ENCODE results near the gene SIGLEC9.

Gene SIGLEC9

DNA sequence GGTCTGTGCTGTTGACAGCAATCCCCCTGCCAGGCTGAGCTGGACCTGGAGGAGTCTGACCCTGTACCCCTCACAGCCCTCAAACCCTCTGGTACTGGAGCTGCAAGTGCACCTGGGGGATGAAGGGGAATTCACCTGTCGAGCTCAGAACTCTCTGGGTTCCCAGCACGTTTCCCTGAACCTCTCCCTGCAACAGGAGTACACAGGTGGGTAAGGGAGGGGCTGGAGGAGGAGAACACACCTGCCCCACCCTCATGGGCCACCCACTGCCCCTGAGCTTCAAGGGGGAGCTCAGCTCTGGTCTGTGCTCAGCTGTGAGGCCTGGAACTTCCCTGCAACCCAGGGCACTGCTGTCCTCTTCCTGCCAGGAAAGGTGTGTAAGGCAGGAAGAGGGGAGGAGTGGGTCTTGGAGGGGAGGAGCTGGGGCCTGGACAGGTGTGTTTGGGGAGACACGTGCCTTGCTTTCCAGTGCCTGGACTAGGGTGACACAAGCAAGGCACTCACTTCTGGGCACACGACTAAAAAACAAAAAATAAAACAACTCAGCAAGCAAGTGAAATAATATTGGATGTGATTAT is 21.3 kb downstream of the SIGLEC9 start:
- no peak overlapping the region for H3K9ac ChIP-seq (ENCODE audit: low read length)
- H3K27me3 ChIP-seq (ENCODE audit: control insufficient read depth, insufficient read depth, low read length) = peaks cover 8% of the 10 kb centered on the region; the same call in 1 of the 2 replicates
- no peak overlapping the region for H3K4me3 ChIP-seq (ENCODE audit: low read depth, low read length)
- no peaks in the 10 kb centered on the region for H3K36me3 ChIP-seq (ENCODE audit: control insufficient read depth, insufficient read depth, low read length)
- no peaks in the 10 kb centered on the region for H3K9me3 ChIP-seq (ENCODE audit: control insufficient read depth, insufficient read depth, low read depth, low read length)
- H3K4me1 ChIP-seq (ENCODE audit: control insufficient read depth, insufficient read depth, low read length) = peaks cover 5% of the 10 kb centered on the region; the same call in 1 of the 2 replicates
- no peak overlapping the region for H3K27ac ChIP-seq (ENCODE audit: low read depth, low read length)

GRCh38 chr19:51146751-51147150 is 22.0 kb downstream of the SIGLEC9 start:
- Histone ChIP-seq H3K4me3 (ENCODE audit: low read depth, low read length) (no peak overlapping the region), H3K27me3 (ENCODE audit: control insufficient read depth, insufficient read depth, low read length) (peaks cover 3% of the 10 kb centered on the region; the same call in 1 of the 2 replicates), H3K27ac (ENCODE audit: low read depth, low read length) (no peak overlapping the region), H3K4me1 (ENCODE audit: control insufficient read depth, insufficient read depth, low read length) (no peaks in the 10 kb centered on the region), H3K9me3 (ENCODE audit: control insufficient read depth, insufficient read depth, low read depth, low read length) (no peaks in the 10 kb centered on the region), H3K9ac (ENCODE audit: low read length) (no peak overlapping the region), H3K36me3 (ENCODE audit: control insufficient read depth, insufficient read depth, low read length) (no peaks in the 10 kb centered on the region)

DNA sequence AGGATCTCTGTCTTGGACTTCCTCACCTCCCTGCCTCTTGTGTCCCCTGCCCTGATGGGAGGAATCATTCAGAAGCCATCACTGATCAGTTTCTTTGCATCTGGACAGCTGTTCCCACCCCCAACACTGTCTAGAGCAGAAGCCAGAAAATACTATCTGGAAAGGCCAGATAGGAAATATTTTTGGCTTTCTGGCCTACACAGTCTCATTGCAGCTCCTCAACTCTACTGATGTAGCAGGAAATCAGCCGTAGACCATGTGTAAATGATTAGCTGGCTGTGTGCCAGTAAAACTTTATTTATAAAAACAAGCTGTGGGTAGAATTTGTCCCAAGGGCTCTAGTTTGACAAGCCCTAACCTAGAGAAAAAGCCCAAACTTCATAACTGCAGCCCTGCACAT is 23.0 kb downstream of the SIGLEC9 start:
- no peak overlapping the region for H3K4me3 ChIP-seq (ENCODE audit: low read depth, low read length)
- no peak overlapping the region for H3K9ac ChIP-seq (ENCODE audit: low read length)
- H3K4me1 ChIP-seq (ENCODE audit: control insufficient read depth, insufficient read depth, low read length) = no peaks in the 10 kb centered on the region
- H3K36me3 ChIP-seq (ENCODE audit: control insufficient read depth, insufficient read depth, low read length) = no peaks in the 10 kb centered on the region
- H3K27ac ChIP-seq (ENCODE audit: low read depth, low read length) = no peak overlapping the region
- H3K27me3 ChIP-seq (ENCODE audit: control insufficient read depth, insufficient read depth, low read length) = 0 out of 2 replicates have a peak, but pooled peaks cover 3% of the 10 kb centered on the region
- H3K9me3 ChIP-seq (ENCODE audit: control insufficient read depth, insufficient read depth, low read depth, low read length) = no peaks in the 10 kb centered on the region

- no peaks in the 10 kb centered on the region for H3K9me3 ChIP-seq (ENCODE audit: control insufficient read depth, insufficient read depth, low read depth, low read length)
- H3K27ac ChIP-seq (ENCODE audit: low read depth, low read length) = no peak overlapping the region
- H3K36me3 ChIP-seq (ENCODE audit: control insufficient read depth, insufficient read depth, low read length) = no peaks in the 10 kb centered on the region
- H3K9ac ChIP-seq (ENCODE audit: low read length) = no peak overlapping the region
- no peaks in the 10 kb centered on the region for H3K4me1 ChIP-seq (ENCODE audit: control insufficient read depth, insufficient read depth, low read length)
- no peak overlapping the region for H3K4me3 ChIP-seq (ENCODE audit: low read depth, low read length)
- H3K27me3 ChIP-seq (ENCODE audit: control insufficient read depth, insufficient read depth, low read length) = 0 out of 2 replicates have a peak, but pooled peaks cover 7% of the 10 kb centered on the region
Measured at GRCh38 chr19:51148580-51148979, 23.9 kb downstream of the SIGLEC9 start.

DNA sequence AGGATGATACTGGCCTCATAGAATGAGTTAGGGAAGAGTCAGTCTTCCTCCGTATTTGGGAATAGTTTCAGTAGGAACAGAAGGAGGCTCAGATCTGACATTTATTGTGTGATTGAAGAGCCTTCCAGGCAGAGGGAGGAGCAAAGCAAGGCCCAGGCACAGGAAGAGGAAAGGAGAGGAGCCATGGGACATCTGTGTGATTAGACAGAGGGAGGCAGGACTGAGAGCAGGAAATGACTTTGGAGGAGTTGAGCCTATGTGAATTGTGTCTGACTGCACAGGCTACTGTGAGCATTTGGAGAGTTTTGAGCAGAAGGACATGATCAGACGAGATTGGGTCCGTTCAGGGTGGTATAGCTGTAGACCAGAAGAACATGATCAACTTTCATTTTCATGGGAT is 25.9 kb downstream of the SIGLEC9 start:
- Histone ChIP-seq H3K36me3 (ENCODE audit: control insufficient read depth, insufficient read depth, low read length) (no peaks in the 10 kb centered on the region), H3K9ac (ENCODE audit: low read length) (no peak overlapping the region), H3K4me1 (ENCODE audit: control insufficient read depth, insufficient read depth, low read length) (no peaks in the 10 kb centered on the region), H3K9me3 (ENCODE audit: control insufficient read depth, insufficient read depth, low read depth, low read length) (no peaks in the 10 kb centered on the region), H3K27ac (ENCODE audit: low read depth, low read length) (no peak overlapping the region), H3K4me3 (ENCODE audit: low read depth, low read length) (no peak overlapping the region), H3K27me3 (ENCODE audit: control insufficient read depth, insufficient read depth, low read length) (0 out of 2 replicates have a peak, but pooled peaks cover 5% of the 10 kb centered on the region)

DNA sequence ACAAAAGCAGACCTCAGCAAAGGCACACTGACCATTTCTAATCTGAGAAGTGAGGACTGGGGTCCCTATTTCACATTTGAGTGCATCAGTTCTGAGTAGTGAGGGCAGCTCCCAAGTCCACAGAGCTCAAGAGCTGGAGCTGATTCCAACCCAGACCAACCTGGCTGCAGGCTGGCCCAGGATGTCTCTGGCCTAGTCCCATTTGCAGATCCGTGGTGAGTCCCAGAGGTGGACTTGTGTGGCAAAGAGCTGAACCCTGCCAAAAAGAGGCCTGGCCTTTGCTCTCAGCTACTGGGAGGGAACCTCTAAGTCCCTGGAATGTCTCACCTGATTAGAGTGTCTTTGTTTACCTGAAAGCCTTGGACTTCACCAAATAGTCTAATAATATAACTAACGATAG is 32.0 kb downstream of the SIGLEC9 start:
- peaks cover 3% of the 10 kb centered on the region; the same call in 1 of the 2 replicates for H3K4me1 ChIP-seq (ENCODE audit: control insufficient read depth, insufficient read depth, low read length)
- 0 out of 2 replicates have a peak, but pooled peaks cover 5% of the 10 kb centered on the region for H3K27me3 ChIP-seq (ENCODE audit: control insufficient read depth, insufficient read depth, low read length)

DNA sequence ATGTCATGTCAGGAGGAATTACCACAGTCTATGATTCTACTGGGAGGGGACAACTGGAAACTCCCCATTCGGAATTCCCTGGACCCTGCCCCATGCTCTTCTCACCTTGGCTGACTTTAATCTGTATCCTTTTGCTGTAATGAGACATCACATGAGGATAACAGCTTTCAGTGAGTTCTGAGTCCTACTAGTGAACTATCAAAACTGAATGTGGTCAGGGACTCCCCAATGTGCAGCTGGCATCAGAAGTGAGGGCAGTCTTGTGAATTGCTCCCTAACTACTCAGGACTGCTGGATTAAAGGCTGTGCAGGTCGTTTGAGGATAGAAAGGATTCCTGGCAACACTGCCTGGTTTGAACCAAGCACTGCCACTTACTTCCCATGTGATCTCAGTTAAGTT is 32.6 kb downstream of the SIGLEC9 start:
- H3K4me1 ChIP-seq (ENCODE audit: control insufficient read depth, insufficient read depth, low read length) = peaks cover 3% of the 10 kb centered on the region; the same call in 1 of the 2 replicates

More for the DNA sequence above, 32.0 kb downstream of the SIGLEC9 start:
- Histone ChIP-seq H3K9me3 (ENCODE audit: control insufficient read depth, insufficient read depth, low read depth, low read length) (no peaks in the 10 kb centered on the region), H3K9ac (ENCODE audit: low read length) (no peak overlapping the region), H3K27ac (ENCODE audit: low read depth, low read length) (no peak overlapping the region), H3K36me3 (ENCODE audit: control insufficient read depth, insufficient read depth, low read length) (no peaks in the 10 kb centered on the region), H3K4me3 (ENCODE audit: low read depth, low read length) (no peak overlapping the region)

DNA sequence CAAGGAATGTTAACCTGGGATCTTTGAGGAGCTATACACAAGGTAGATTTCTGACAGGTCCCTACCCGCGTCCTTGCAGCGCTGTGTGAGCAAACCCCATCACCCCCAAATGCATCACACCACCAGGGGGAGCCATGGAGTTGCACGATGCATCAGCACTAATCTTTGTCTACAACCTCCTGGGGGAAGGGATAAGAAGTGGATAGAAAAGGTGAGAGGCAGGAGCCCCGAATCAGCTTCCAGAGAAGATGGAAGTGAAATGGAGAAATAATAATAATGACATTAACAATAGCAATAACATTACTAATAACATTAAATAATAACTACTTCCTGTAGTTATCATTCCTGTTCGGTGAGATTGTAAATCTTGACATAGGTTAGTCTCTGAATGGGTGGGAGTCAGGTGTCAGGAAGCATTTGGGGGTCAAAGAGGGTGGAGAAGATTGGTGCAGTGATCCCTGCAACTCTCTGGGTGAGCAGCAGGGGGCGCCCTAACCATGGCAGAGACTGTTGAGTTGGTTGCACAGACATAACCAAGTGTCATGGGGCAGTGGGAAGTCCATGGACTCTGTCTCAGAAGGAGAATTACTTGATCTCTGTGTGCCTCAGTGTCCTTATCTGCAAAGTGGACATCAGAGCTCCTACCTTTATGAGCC is 33.9 kb downstream of the SIGLEC9 start:
- Histone ChIP-seq H3K36me3 (ENCODE audit: control insufficient read depth, insufficient read depth, low read length) (no peaks in the 10 kb centered on the region), H3K27ac (ENCODE audit: low read depth, low read length) (no peak overlapping the region), H3K27me3 (ENCODE audit: control insufficient read depth, insufficient read depth, low read length) (no peaks in the 10 kb centered on the region), H3K4me1 (ENCODE audit: control insufficient read depth, insufficient read depth, low read length) (peaks cover 3% of the 10 kb centered on the region; the same call in 1 of the 2 replicates), H3K9me3 (ENCODE audit: control insufficient read depth, insufficient read depth, low read depth, low read length) (no peaks in the 10 kb centered on the region), H3K9ac (ENCODE audit: low read length) (no peak overlapping the region), H3K4me3 (ENCODE audit: low read depth, low read length) (no peak overlapping the region)

More for the DNA sequence above, 32.6 kb downstream of the SIGLEC9 start:
- Histone ChIP-seq H3K4me3 (ENCODE audit: low read depth, low read length) (no peak overlapping the region), H3K9ac (ENCODE audit: low read length) (no peak overlapping the region), H3K27ac (ENCODE audit: low read depth, low read length) (no peak overlapping the region), H3K9me3 (ENCODE audit: control insufficient read depth, insufficient read depth, low read depth, low read length) (no peaks in the 10 kb centered on the region), H3K36me3 (ENCODE audit: control insufficient read depth, insufficient read depth, low read length) (no peaks in the 10 kb centered on the region), H3K27me3 (ENCODE audit: control insufficient read depth, insufficient read depth, low read length) (0 out of 2 replicates have a peak, but pooled peaks cover 5% of the 10 kb centered on the region)

- Histone ChIP-seq H3K27ac (ENCODE audit: low read depth, low read length) (no peak overlapping the region), H3K36me3 (ENCODE audit: control insufficient read depth, insufficient read depth, low read length) (no peaks in the 10 kb centered on the region), H3K4me1 (ENCODE audit: control insufficient read depth, insufficient read depth, low read length) (peaks cover 3% of the 10 kb centered on the region; the same call in 1 of the 2 replicates), H3K9ac (ENCODE audit: low read length) (no peak overlapping the region), H3K9me3 (ENCODE audit: control insufficient read depth, insufficient read depth, low read depth, low read length) (no peaks in the 10 kb centered on the region), H3K4me3 (ENCODE audit: low read depth, low read length) (no peak overlapping the region), H3K27me3 (ENCODE audit: control insufficient read depth, insufficient read depth, low read length) (no peaks in the 10 kb centered on the region)
Measured at GRCh38 chr19:51159656-51160055, 35.0 kb downstream of the SIGLEC9 start.

GRCh38 chr19:51161266-51161665 is 36.6 kb downstream of the SIGLEC9 start:
- no peak overlapping the region for H3K9ac ChIP-seq (ENCODE audit: low read length)
- no peaks in the 10 kb centered on the region for H3K27me3 ChIP-seq (ENCODE audit: control insufficient read depth, insufficient read depth, low read length)
- no peak overlapping the region for H3K27ac ChIP-seq (ENCODE audit: low read depth, low read length)
- no peaks in the 10 kb centered on the region for H3K9me3 ChIP-seq (ENCODE audit: control insufficient read depth, insufficient read depth, low read depth, low read length)
- no peaks in the 10 kb centered on the region for H3K36me3 ChIP-seq (ENCODE audit: control insufficient read depth, insufficient read depth, low read length)
- no peak overlapping the region for H3K4me3 ChIP-seq (ENCODE audit: low read depth, low read length)
- peaks cover 3% of the 10 kb centered on the region; the same call in 1 of the 2 replicates for H3K4me1 ChIP-seq (ENCODE audit: control insufficient read depth, insufficient read depth, low read length)

DNA sequence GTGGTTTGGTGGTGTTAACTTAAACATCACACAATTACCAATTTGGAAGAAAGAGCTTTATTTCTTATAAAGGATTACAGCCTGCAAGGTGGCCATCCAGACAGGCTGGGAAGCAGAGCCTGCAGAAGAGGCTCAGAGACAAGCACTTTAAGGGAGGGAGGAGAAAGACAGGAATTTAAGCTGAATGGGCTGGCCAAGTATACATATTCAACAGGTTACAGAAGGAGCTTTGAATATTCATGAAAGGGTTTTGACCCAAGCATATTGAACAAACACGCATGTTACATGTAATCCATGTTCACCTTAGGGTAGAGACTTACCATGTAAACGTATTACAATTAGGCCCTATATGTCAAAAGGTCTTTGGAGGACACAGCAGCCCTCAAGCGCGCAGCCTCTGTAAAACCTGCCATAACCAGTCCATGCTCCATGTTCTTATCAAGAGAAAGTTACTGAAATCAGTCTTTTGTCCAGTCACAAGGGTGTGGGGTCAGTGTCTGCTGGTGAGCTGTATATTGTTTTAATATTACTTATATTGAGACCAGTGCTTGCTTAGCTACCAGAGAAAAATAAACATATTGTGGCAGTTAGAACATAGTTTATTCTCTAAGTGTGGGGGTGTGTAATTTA is 37.3 kb downstream of the SIGLEC9 start:
- H3K27me3 ChIP-seq (ENCODE audit: control insufficient read depth, insufficient read depth, low read length) = peaks cover under 1% of the 10 kb centered on the region; the same call in 1 of the 2 replicates
- no peak overlapping the region for H3K9ac ChIP-seq (ENCODE audit: low read length)

More for the DNA sequence above, 37.3 kb downstream of the SIGLEC9 start:
- no peak overlapping the region for H3K27ac ChIP-seq (ENCODE audit: low read depth, low read length)
- H3K4me1 ChIP-seq (ENCODE audit: control insufficient read depth, insufficient read depth, low read length) = peaks cover 3% of the 10 kb centered on the region; the same call in 1 of the 2 replicates
- H3K36me3 ChIP-seq (ENCODE audit: control insufficient read depth, insufficient read depth, low read length) = no peaks in the 10 kb centered on the region
- no peak overlapping the region for H3K4me3 ChIP-seq (ENCODE audit: low read depth, low read length)
- no peaks in the 10 kb centered on the region for H3K9me3 ChIP-seq (ENCODE audit: control insufficient read depth, insufficient read depth, low read depth, low read length)

Data from HUES6 (cell line).